CD4-positive, alpha-beta T cell treated with Interleukin-4 for 1 hour (primary cell): Measurements from ENCODE around the gene ACSBG1.

Experiments
- DNase-seq, 2 donors: peaks; one replicate each; pipeline ENCODE4 v3.0.0-alpha.2; 2020 to 2022

The ACSBG1 gene, protein sequence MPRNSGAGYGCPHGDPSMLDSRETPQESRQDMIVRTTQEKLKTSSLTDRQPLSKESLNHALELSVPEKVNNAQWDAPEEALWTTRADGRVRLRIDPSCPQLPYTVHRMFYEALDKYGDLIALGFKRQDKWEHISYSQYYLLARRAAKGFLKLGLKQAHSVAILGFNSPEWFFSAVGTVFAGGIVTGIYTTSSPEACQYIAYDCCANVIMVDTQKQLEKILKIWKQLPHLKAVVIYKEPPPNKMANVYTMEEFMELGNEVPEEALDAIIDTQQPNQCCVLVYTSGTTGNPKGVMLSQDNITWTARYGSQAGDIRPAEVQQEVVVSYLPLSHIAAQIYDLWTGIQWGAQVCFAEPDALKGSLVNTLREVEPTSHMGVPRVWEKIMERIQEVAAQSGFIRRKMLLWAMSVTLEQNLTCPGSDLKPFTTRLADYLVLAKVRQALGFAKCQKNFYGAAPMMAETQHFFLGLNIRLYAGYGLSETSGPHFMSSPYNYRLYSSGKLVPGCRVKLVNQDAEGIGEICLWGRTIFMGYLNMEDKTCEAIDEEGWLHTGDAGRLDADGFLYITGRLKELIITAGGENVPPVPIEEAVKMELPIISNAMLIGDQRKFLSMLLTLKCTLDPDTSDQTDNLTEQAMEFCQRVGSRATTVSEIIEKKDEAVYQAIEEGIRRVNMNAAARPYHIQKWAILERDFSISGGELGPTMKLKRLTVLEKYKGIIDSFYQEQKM

DNA sequence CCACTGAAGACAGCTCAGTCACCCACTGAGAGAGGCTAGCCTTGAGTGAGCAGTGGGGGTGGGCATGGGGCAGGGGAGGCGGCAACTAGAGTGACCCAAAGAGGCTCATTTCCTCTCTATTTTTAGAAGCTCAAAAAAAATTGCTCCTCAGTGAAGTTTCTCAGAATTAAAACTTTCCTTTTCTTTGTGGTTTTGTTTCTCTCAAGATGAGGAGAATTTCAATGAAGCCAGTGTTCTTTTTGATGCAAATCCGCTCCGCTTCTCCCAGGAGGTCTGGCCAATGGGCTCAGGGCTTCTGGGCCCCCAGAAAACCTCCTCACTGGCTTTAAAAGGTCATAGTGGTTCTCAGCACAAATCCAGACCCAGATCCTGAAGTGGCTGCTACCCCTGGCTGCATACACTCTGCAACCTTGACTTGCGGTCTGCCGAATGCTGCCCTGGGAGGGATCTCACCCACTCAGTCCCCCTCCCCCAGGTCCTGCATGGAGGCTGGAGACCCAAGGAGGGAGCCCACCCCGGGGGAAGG, at the start of gene ACSBG1:
Gene ACSBG1 (minus strand): TSS at position 51 of the 526 bp plus-strand sequence. CDS start 64 bp downstream, outside the sequence.
- DNase-seq, result no peak

DNA sequence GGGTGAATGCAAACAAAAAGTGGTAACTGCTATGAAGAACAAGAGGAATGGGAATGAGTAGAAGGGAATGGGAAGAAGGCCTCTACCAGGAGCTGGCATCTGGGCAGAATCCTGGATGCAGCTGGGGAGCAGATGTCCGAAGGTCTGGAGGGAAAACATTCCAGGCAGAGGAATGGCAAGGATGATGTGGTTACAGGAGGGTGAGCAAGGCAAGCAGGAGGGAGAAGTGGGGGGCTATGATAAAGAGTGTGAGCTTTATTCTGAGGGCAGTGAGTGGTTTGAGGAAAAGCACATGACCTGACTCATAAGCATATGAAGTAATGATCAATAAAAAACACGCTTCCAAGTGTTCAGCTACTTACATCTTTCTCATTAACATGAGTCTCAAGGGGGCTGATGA, 48.0 kb upstream of the ACSBG1 start:
- no peak for DNase-seq

DNA sequence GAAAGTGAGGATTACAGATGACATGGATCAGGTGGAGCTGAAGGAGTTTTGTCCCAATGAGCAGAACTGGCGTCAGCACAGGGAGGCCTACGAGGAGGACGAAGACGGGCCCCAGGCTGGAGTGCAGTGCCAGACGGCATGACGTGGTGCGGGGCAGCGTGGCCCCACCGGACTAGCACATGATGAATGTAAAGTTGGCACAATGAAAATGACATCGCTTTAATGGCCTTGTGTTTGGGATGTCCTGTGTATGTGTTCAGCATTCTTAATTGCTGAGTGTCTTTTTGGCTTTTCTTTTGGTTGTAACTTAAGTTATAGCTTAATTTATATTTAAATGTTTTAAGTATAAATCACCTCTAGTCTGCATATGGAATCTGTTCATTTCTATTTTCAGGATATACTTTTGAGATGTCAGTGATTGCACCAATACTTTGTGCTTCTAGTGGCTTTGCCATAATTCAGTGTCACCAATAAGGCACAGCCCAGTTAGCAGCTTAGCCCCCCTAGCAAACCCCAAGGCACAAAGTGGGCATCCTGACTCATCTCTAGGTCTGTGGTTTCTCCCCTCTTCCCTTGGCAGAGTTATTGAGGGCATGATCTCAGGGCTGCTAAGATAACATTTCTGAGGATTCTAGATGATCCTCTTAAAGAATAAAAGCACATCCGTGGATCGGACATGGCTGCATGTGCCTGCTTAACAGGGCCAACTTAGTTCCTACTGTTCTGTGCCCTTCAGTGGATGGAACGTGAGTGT, 46.1 kb upstream of the ACSBG1 start:
- no peak for DNase-seq

DNA sequence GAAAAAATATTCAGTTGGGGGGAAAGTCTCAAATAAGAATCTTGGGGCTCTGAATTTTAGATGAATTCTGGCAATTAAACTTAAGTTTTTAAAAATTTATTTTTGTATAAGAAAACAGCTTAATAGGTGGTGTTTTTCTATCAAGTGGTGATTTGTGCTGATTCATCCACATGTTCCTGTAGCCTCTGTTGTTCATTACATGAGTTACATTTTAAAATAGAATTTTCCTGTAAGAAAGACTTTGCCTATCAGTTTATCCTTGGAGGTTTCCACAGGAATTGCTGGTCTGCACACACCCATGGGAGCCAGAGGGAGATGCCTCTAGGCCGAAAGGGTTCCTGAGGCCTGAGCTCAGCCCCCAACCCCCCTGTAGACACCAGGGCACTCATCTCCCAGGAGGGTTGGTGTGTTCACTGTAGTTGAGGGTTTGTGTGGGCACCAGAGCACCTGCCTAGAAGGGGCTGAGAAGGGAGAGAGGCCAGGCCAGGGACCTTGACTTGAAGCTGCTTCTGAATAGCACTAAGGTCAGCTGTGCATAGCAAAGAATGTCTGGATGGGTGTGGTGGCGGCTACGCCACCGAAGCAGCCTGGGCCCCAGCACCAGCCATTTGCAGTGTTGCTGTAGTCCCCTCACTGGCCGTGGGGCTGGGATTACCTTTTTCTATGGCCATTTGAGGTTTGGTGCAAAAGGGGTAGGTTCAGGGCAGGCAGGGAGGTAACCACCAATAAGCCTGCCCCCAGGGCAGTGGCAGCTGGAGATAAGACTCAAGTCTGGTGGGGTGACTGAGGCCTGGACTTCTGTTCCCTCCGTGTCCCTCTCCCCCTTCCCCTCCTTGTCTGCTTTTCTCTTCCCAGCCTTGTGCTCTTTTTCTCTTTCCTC, 41.9 kb upstream of the ACSBG1 start:
- no peak for DNase-seq

DNA sequence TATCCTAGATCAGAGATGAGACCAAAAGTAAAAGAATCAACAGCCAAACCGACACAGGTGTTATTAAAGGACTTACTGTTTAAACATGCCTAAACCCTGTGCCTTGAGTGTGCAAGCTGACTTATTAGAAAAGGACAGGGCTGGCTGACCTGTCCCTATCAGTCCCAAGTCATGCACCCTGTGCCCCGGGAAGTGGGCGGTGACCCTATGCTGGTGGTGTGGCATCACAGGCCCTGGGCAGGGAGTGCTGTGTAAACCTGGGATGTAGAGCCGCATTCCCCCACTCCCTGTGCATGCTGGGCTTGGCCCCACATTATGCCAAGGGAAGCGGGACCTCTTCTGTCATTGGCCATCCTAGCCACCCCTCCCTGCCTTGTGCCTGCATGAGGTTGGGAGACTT, 40.6 kb upstream of the ACSBG1 start:
- no peak for DNase-seq

DNA sequence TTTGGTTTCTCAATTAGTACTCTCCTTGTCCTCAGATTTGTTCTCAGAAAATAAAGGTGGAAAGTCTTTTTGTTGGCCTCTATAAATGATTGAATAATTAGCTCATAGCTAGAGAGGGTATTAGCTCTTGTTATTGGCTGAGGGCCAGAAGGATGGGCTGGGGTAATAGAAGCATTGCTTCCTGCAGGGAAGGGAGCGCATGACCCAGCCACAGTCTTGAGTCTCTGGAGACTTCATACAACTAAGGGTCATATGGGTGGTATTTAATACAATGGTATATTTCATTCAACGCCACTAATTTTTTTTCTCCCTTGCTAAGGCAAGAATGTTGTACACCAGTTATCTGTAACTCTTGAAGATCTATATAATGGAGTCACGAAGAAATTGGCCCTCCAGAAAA, 38.4 kb upstream of the ACSBG1 start:
- DNase-seq, result no peak

DNA sequence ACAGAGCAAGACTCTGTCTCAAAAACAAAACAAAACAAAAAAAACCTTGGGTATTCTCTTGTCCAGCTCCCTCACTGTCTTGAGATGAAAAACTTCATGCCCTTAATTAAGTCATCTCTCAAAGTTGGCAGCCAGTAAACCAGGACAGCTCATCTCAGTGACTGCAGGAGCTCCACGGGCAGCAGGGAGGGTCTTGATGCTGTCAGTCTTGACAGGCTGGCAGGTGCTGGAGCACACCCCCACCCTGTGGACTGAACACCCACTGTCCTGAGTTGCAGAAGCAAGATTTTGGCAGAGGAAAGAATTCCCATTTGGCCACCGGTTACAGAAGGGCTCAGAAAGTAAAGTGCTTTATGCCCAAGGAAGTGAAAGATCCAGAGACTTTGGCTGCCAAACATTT, 38.0 kb upstream of the ACSBG1 start:
- DNase-seq, result no peak

DNA sequence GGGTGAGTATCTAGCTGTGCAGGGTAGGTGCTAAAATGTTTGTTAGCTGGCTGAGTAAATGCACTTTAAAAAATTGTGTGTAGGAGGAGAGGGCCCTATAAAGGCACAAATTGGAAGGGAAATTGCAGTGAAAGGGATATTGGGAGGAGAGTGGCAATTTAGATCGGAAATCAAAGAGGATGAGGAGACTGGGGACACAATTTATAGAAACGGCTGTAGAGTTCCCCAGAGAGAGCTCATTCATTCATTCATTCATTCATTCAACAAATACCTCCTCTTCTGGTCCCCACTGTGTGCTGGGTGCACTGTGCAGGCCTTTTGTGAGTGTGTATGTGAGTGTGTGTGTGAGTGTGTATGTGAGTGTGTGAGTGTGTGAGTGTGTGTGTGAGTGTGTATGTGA, 32.4 kb upstream of the ACSBG1 start:
- no peak for DNase-seq

DNA sequence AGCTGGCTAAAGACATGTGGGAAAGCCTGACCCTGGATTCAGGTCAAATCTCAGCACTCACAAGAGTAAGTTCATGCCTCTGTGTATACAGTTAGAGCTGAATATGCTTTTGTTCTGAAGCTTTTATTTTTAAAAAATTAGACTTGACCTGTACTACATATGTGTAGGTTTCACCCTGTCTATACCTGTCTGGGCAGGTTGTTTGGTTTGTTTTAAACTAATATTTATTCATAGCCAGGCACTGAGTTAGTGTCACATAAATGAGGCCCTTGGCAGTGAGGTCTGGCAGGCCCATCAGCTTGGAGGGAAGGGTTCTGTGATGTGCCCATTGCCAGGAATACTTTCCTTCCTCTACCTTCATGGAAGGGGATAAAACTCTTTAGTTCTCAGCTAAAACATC, 31.9 kb upstream of the ACSBG1 start:
- DNase-seq, result no peak

DNA sequence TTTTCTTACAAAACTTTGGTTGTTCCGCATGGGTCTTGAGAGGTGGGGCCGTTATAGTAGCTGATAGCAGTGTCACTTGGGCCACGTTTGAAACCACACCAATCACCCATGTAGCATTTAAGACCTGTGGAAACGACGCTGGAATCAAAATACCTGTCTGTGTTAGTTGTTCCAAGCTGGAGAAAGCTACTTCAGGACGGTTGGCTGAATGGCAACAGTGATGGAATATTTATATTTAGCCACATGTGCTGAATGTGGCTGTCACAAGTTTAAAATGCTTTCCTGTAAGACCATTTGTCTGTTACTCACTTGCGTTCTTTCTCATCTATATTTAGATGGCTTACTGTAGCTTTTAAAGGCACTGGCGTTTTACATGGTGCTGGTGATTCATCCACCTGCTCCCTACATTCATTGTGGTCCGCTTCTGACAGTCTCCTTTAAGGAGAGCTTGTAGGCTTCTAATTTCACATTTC, 31.4 kb upstream of the ACSBG1 start:
- no peak for DNase-seq

DNA sequence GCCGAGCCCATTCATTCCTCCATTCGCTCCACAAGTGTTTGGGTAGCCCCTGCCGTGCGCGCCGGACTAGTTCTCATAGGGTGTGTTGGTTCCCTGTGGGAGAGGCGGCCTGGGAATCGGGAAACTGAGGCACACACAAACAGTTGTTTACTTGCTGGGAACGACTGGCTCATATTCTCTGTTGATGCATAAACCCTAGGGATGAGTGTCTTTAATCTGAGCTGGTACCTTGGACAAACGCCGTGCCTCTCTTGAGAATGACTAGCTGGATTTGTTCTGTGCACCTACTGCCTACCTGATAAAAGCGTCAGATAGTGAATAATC, 30.7 kb upstream of the ACSBG1 start:
- DNase-seq, result no peak

DNA sequence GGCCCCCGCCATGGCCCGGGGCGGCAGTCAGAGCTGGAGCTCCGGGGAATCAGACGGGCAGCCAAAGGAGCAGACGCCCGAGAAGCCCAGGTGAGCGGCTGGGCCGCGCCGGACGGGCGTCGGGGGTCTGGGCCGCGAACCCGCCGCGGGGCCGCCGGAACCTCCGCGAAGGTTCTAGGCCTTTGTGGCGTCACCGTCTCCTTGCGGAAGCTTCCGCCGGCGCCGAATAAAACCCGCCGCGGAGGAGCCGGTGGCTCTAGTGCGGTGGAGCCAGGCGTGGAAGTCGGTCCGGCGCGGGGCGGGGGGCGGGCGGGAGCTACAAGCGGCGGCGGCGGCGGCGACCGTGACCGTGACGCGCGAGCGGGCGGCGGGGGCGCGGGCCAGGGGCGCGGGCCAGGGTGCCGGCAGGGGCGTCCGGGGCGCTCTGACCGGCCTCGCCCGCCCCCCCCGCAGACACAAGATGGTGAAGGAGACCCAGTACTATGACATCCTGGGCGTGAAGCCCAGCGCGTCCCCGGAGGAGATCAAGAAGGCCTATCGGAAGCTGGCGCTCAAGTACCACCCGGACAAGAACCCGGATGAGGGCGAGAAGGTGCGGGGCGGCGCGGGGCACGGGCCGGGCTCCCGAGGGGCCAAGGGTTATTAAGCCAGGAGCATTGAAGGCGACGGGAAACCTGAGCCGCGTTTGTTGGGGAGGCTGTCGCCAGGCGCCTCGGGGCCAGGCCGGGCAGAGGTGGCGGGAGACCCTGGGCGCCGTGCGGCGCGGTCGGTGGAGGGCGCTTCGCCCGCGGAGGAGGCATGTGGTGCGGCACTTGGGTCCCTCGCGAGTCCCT, 30.2 kb upstream of the ACSBG1 start, which contains the start of gene DNAJA4:
Gene DNAJA4 (plus strand): TSS at position 259 of the 833 bp plus-strand sequence. CDS start 202 bp downstream, at position 461.
- DNase-seq, result peak; percentile 76 to 81

DNA sequence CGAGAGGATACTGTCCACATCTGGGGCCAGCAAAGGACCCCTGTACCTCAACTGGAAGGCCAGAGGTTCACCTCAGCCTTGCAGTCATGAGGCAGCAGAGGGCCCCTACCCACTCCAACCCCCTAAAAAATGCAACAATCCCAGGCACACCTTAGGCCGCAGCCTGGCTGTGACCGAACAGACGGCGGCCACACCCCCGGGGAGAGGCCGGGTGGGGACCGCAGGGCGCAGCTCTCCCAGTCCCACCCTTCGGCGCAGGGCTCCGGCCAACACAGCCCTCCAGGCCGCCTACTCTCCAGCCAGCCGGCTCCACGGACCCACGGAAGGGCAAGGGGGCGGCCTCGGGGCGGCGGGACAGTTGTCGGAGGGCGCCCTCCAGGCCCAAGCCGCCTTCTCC, 29.5 kb upstream of the ACSBG1 start:
- DNase-seq, result no peak

DNA sequence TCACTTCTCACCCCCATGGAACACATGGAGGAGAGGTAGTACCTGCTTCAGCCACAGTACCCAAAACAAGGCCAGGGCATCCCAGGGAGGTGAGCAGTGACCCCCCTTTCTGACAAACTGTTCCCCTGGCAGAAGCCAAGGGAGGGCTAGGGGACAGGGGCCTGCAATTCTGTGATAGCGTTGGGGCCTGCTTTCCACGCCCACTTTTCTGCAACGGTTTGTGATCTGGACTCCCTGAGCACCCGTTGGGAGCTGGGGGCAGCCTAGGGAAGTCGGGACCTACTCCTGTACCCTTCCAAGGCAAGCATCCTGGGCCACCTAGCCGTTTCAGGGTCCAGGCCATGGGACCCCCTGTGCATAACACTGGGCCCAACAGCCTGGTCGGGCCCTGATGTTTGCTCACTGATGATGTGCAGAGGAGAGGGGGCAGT, 29.0 kb upstream of the ACSBG1 start:
- no peak for DNase-seq

DNA sequence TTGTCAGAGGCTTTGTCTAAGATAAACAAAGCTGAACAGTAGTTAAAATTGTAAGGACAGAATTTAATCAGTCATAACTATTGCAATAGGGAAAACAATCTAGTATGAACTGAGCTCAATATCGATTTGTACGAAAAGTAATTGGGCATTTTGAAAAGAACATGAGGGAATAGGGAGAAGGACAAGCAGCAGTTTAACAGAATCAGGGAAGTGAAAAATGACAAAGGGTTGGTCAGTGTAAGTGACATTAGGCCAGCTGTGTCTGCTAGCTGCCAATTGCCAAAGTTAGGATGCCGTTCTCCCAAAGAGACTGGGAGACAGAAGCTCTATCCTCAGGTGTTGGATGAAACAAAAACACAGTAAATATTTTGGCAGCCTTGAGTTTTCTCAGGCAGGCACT, 26.7 kb upstream of the ACSBG1 start:
- no peak for DNase-seq

DNA sequence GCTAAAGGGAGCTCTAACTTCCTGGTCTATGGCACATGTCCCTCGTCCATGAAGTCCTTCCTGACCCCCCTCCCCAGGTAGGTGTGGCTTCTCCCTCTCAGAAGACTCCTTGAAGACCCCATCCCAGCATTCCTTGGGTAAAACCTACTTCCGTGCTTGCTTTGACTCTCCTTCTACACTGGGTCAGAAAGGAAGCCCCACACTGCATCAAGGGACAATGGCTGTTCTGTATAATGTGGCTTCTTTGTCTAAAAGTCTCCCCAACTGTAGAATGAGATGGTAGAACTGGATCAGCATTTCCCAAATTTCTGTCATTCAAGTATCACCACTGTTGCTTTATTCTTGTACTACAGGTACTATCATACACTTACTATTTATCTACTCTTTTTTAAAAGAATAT, 26.1 kb upstream of the ACSBG1 start:
- no peak for DNase-seq

DNA sequence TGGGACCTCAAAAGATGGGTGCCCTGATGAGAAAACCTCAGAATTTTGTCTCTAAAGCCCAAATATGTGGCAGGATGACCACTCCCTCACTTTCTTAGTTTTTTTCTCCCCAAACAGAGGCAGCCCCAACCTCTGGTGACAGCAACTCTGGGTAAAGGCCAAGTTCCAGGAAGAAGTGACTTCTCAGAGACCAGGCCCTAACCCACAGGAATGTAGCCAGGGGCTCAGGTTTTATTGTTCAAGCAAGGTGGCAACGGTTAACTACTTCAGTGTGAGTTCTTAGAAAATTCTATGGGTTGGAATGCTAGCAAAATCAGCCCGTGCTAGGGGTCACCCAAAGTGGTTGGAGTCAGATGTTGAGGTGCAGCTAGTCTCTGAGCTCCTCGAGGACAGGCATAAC, 24.9 kb upstream of the ACSBG1 start:
- DNase-seq, result no peak

DNA sequence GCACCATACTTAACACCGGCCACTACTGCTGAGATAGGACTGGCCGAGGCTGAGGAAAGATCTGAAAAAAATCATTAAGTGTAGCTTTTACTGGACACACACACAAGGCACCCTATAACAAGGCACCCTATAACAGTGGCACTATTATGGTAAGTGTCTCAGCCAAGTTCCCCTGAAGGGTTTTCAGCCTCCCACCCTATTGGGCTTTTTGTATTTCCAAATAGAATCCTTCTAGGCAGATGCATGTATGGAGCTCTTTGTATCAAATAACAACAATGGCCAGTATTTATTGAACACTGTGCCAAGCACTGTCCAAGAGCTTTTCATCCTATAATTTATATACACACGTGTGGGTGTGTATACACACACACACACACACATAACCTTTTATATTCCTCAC, 23.3 kb upstream of the ACSBG1 start:
- DNase-seq, result no peak

DNA sequence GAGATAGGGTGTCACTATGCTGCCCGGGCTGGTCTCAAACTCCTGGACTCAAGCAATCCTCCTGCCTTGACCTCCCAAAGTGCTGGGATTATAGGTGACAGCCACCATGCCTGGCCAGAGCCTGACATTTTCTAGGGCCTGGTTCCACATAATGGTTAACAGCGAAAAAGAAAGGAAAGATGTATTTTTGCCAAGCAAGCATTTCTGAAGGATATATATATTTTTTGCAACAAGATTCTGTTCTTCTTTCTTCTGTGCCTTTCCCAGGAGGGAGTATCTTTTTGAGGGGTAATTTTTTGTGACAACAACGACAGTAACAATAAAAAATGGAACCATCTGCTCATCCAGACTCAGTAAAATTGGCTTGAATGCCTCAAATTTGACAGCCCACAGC, 21.7 kb upstream of the ACSBG1 start:
- no peak for DNase-seq

DNA sequence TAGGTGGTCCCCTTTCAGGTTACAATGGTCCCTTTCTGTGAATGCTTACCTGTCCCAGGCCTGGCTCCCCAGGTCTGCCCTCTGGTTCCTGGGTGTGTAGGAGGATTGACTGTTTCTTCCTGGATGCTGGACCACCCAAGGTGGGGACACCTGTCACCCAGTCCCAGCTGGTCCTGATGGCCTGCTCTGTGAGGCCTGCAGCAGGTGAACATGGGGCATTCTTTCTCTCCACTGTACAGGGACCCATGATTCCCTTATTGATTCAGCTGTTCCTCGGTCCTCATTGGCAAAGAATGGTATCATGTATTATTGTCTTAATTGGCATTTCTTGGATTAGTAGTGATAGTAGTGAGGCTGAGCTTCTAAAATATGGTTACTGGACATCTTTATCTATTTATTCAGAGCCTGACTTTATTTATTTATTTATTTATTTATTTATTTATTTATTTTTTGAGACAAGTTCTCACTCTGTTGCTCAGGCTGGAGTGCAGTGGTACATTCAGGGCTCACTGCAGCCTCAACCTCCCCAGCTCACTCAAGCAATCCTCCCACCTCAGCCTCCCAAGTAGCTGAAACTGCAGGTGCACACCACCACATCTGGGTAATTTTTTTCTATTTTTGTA, 21.2 kb upstream of the ACSBG1 start:
- DNase-seq, result no peak

DNA sequence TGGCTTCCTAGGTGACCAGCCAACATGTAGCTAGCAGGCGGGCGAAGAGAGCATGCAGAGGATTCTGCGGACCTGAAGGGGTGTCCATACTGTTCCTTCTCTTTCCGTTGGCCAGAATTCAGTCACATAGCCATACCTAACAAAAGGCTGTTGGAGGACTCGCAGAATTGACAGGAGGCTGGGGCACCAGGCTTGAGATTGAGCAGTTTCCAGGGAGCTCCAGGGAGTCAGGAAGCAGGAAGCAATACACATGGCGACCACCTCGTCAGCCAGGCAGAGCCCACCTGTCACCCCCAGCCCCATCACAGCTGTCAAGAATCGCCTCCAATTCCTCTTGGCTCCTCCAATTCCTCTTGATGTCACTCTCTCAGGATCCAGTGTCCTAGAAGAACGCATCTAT, 16.8 kb upstream of the ACSBG1 start:
- no peak for DNase-seq
